Neural cell (in vitro differentiated cells): ENCODE measurements around the gene AQP9. TPM values are rescaled to one million over a fixed set of nuclear protein-coding genes. Genes with fewer than 3 reads are reported as not detected.

Source experiments
- H2AFZ ChIP-seq: fragments of 200-600, 300-800 bp; sonication (generic), shearing (Covaris generic); 2 replicates; pipeline ENCODE4 v1.6.0; 2014; ENCODE audit warnings: low read depth, mild to moderate bottlenecking, antibody characterized with exemption, low read length, moderate library complexity
- H3F3A ChIP-seq: fragments of 200-600 bp; shearing (Covaris generic); 2 replicates; pipeline ENCODE4 v1.6.1; 2016; ENCODE audit warnings: mild to moderate bottlenecking, moderate library complexity, mixed read lengths, antibody characterized with exemption, low read length; ENCODE audit not compliant: insufficient read depth, poor library complexity, severe bottlenecking
- H3K27ac ChIP-seq: fragments of 200-600, 300-800 bp; sonication (generic), shearing (Covaris generic); 2 replicates; pipeline ENCODE4 v1.5.1; 2014; ENCODE audit warnings: mild to moderate bottlenecking, low read length, moderate library complexity
- H3K27me3 ChIP-seq: fragments of 300-800, 200-600 bp; sonication (generic), shearing (Covaris generic); 2 replicates; pipeline ENCODE4 v1.6.0; 2014; ENCODE audit warnings: mild to moderate bottlenecking, low read depth, low read length, moderate library complexity; ENCODE audit not compliant: insufficient read depth
- H3K36me3 ChIP-seq: fragments of 300-800, 200-600 bp; sonication (generic), shearing (Covaris generic); 2 replicates; pipeline ENCODE4 v1.5.1; 2014; ENCODE audit warnings: mild to moderate bottlenecking, antibody characterized with exemption, low read length, moderate library complexity; ENCODE audit not compliant: insufficient read depth
- H3K4me2 ChIP-seq: fragments of 300-800, 200-600 bp; sonication (generic), shearing (Covaris generic); 2 replicates; pipeline ENCODE4 v1.6.0; 2014; ENCODE audit warnings: mild to moderate bottlenecking, low read length
- H3K4me3 ChIP-seq: fragments of 300-800, 200-600 bp; sonication (generic), shearing (Covaris generic); 2 replicates; pipeline ENCODE4 v1.5.1; 2014; ENCODE audit warnings: mild to moderate bottlenecking, low read length, moderate library complexity
- H3K79me2 ChIP-seq: fragments of 200-600 bp; shearing (Covaris generic); replicated peaks from 2 replicates; pipeline ENCODE4 v1.6.0; 2014; ENCODE audit warnings: mild to moderate bottlenecking, low read length, moderate library complexity; ENCODE audit not compliant: insufficient read depth
- H3K9ac ChIP-seq: fragments of 300-800, 200-600 bp; sonication (generic), shearing (Covaris generic); 2 replicates; pipeline ENCODE4 v1.6.1; 2016; ENCODE audit warnings: mild to moderate bottlenecking, low read length, mixed read lengths
- H3K9me2 ChIP-seq: fragments of 200-600 bp; shearing (Covaris generic); 2 replicates; pipeline ENCODE4 v1.6.1; 2016; ENCODE audit warnings: mild to moderate bottlenecking, low read length, mixed read lengths; ENCODE audit not compliant: insufficient read depth
- H3K9me3 ChIP-seq: fragments of 200-600, 300-800 bp; sonication (generic), shearing (Covaris generic); 2 replicates; pipeline ENCODE4 v1.6.1; 2016; ENCODE audit warnings: mild to moderate bottlenecking, mixed run types, low read length, moderate library complexity, mixed read lengths
- H4K20me1 ChIP-seq: fragments of 200-600 bp; shearing (Covaris generic); 2 replicates; pipeline ENCODE4 v1.6.1; 2016; ENCODE audit warnings: mild to moderate bottlenecking, mixed run types; ENCODE audit not compliant: insufficient read depth
- EP300 ChIP-seq: fragments of 450-650 bp; conservative IDR thresholded peaks from 2 replicates; pipeline ENCODE4 v1.6.1; 2014; ENCODE audit warnings: antibody characterized with exemption, mild to moderate bottlenecking, moderate library complexity; ENCODE audit not compliant: poor library complexity, severe bottlenecking
- EZH2 ChIP-seq: fragments of 200-600, 300-800 bp; shearing (Covaris generic), sonication (generic); IDR thresholded peaks from 2 replicates; pipeline ENCODE4 v1.6.1; 2014; ENCODE audit warnings: antibody characterized with exemption, low read length, borderline replicate concordance, mild to moderate bottlenecking; ENCODE audit not compliant: insufficient read depth, poor library complexity, severe bottlenecking
- MXI1 ChIP-seq: fragments of 450-650 bp; conservative IDR thresholded peaks from 2 replicates; pipeline ENCODE4 v1.6.1; 2014; ENCODE audit warnings: antibody characterized with exemption, mild to moderate bottlenecking; ENCODE audit not compliant: poor library complexity, severe bottlenecking
- POLR2AphosphoS5 ChIP-seq: IDR thresholded peaks from 2 replicates; pipeline ENCODE4 v1.6.1; 2012
- RAD21 ChIP-seq: fragments of 450-650 bp; conservative IDR thresholded peaks from 2 replicates; pipeline ENCODE4 v1.6.1; 2014; ENCODE audit warnings: antibody characterized with exemption, mild to moderate bottlenecking, moderate library complexity
- SMC3 ChIP-seq: fragments of 450-650 bp; conservative IDR thresholded peaks from 2 replicates; pipeline ENCODE4 v1.6.1; 2014; ENCODE audit warnings: antibody characterized with exemption, mild to moderate bottlenecking, moderate library complexity; ENCODE audit not compliant: poor library complexity
- TAF1 ChIP-seq: IDR thresholded peaks from 2 replicates; pipeline ENCODE4 v1.6.1; 2012; ENCODE audit warnings: low read depth
- polyA plus RNA-seq: library from polyadenylated mRNA; depleted of rRNA; stranded (reverse); fragments of >200 nt; gene quantifications from 2 replicates; pipeline ENCODE4 v1.2.3, GENCODE V29; 2014
- TF ChIP-seq, protein P1 (sequence below): IDR thresholded peaks from 2 replicates; pipeline ENCODE4 v1.6.1; 2012; ENCODE audit warnings: borderline replicate concordance
- TF ChIP-seq, protein P2 (sequence below): fragments of 450-650 bp; IDR thresholded peaks from 2 replicates; pipeline ENCODE4 v1.5.1; 2014; ENCODE audit warnings: antibody characterized with exemption, mild to moderate bottlenecking, moderate library complexity; ENCODE audit not compliant: poor library complexity, severe bottlenecking

The AQP9 gene
- polyA plus RNA-seq, 1 donor from 2014 or later, result not detected

DNA sequence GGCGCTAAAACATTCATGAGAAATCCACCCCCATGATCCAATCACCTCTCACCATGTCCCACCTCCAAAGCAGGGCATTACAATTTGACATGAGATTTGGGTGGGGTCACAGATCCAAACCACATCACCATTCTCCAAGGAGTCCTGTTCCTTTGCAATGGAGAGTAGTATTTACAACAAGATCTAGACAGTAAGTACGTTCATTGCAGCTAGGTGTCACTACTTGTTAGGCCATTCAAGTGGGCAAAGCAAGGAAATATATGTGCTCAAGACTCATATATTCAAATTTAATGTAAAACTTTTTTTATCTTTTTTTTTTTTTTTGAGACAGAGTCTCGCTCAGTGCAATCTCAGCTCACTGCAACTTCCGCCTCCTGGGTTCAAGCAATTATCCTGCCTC is 79.3 kb downstream of the AQP9 start:
- Histone ChIP-seq H3K9me2 (no peaks in the 10 kb centered on the region), H3K9ac (no peak overlapping the region), H3K4me3 (no peak overlapping the region), H3K36me3 (no peaks in the 10 kb centered on the region), H3F3A (no peaks in the 10 kb centered on the region), H3K27ac (no peak overlapping the region), H3K4me2 (no peak overlapping the region), H4K20me1 (no peaks in the 10 kb centered on the region), H3K9me3 (no peaks in the 10 kb centered on the region), H3K27me3 (no peaks in the 10 kb centered on the region), H2AFZ (no peak overlapping the region), H3K79me2 (no peaks in the 10 kb centered on the region)
- TF ChIP-seq POLR2AphosphoS5 (no peak), EZH2 (no peak), MXI1 (no peak), SMC3 (no peak), RAD21 (no peak), TAF1 (no peak), EP300 (no peak)
- TF ChIP-seq, protein P1, sequence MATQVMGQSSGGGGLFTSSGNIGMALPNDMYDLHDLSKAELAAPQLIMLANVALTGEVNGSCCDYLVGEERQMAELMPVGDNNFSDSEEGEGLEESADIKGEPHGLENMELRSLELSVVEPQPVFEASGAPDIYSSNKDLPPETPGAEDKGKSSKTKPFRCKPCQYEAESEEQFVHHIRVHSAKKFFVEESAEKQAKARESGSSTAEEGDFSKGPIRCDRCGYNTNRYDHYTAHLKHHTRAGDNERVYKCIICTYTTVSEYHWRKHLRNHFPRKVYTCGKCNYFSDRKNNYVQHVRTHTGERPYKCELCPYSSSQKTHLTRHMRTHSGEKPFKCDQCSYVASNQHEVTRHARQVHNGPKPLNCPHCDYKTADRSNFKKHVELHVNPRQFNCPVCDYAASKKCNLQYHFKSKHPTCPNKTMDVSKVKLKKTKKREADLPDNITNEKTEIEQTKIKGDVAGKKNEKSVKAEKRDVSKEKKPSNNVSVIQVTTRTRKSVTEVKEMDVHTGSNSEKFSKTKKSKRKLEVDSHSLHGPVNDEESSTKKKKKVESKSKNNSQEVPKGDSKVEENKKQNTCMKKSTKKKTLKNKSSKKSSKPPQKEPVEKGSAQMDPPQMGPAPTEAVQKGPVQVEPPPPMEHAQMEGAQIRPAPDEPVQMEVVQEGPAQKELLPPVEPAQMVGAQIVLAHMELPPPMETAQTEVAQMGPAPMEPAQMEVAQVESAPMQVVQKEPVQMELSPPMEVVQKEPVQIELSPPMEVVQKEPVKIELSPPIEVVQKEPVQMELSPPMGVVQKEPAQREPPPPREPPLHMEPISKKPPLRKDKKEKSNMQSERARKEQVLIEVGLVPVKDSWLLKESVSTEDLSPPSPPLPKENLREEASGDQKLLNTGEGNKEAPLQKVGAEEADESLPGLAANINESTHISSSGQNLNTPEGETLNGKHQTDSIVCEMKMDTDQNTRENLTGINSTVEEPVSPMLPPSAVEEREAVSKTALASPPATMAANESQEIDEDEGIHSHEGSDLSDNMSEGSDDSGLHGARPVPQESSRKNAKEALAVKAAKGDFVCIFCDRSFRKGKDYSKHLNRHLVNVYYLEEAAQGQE, result no peak
- TF ChIP-seq, protein P2, sequence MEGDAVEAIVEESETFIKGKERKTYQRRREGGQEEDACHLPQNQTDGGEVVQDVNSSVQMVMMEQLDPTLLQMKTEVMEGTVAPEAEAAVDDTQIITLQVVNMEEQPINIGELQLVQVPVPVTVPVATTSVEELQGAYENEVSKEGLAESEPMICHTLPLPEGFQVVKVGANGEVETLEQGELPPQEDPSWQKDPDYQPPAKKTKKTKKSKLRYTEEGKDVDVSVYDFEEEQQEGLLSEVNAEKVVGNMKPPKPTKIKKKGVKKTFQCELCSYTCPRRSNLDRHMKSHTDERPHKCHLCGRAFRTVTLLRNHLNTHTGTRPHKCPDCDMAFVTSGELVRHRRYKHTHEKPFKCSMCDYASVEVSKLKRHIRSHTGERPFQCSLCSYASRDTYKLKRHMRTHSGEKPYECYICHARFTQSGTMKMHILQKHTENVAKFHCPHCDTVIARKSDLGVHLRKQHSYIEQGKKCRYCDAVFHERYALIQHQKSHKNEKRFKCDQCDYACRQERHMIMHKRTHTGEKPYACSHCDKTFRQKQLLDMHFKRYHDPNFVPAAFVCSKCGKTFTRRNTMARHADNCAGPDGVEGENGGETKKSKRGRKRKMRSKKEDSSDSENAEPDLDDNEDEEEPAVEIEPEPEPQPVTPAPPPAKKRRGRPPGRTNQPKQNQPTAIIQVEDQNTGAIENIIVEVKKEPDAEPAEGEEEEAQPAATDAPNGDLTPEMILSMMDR, result no peak

DNA sequence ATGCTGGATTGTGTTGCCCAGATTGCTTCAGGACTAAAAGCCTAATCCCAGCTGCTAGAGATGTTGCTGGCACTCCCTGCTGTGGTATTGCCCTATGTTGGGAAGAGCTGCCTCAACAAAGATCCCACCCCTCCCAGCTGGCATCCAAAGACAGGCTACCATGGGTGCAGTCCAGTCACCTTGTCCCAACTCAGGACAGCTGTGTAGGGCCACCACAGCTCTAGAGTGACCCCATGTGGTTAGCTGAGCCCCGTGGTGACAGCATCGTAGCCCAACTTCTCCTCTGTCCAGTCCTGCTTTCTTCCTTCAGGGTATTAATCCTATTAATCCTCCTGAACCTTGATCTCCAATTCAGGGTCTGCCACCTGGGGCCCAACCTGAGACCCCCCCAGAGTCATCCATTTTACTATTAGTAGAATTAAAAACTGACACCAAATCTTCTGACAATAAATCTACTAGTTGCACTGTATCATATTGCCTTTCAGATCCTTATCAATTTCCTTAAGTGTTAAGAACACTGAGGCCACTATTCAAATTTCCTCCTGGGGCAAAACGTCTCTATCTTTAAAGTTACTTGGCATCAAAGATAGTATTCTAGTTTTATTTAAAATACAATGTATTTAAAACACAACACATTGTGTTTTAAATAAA is 83.5 kb downstream of the AQP9 start:
- H3K4me2 ChIP-seq, result no peak overlapping the region
- no peaks in the 10 kb centered on the region for H3K27me3 ChIP-seq
- no peak overlapping the region for H2AFZ ChIP-seq
- no peaks in the 10 kb centered on the region for H4K20me1 ChIP-seq
- no peak overlapping the region for H3K9ac ChIP-seq
- TF ChIP-seq TAF1, result no peak
- no peak for TF ChIP-seq MXI1
- TF ChIP-seq POLR2AphosphoS5, result no peak
- TF ChIP-seq, protein P1, result no peak
- TF ChIP-seq, protein P2, result no peak
- H3K36me3 ChIP-seq, result no peaks in the 10 kb centered on the region
- no peaks in the 10 kb centered on the region for H3K9me2 ChIP-seq
- H3K4me3 ChIP-seq, result no peak overlapping the region
- H3K79me2 ChIP-seq, result no peaks in the 10 kb centered on the region
- H3K27ac ChIP-seq, result no peak overlapping the region
- H3F3A ChIP-seq, result no peaks in the 10 kb centered on the region
- H3K9me3 ChIP-seq, result no peaks in the 10 kb centered on the region
